Peyer's patch (tissue), 4 donors: ENCODE data around the gene DND1.

ENCODE experiments used
- POLR2A ChIP-seq, 2 donors: fragments of 450-650 bp; IDR thresholded peaks; one replicate each; pipeline ENCODE4 v1.5.1; 2017; ENCODE audit warnings: antibody characterized with exemption in 2 of 2, mild to moderate bottlenecking in 2 of 2, moderate library complexity in 2 of 2
- TF ChIP-seq, protein P1 (sequence below), 6 experiments: fragments of 450-650 bp in 4 of 6; fragments of 200-600 bp in 2 of 6; sonication (generic) in 1 of 6; IDR thresholded peaks; one replicate each; pipeline ENCODE4 v1.5.1; 2017 to 2019; ENCODE audit warnings: antibody characterized with exemption in 6 of 6, mild to moderate bottlenecking in 3 of 6, moderate library complexity in 1 of 6

DNA sequence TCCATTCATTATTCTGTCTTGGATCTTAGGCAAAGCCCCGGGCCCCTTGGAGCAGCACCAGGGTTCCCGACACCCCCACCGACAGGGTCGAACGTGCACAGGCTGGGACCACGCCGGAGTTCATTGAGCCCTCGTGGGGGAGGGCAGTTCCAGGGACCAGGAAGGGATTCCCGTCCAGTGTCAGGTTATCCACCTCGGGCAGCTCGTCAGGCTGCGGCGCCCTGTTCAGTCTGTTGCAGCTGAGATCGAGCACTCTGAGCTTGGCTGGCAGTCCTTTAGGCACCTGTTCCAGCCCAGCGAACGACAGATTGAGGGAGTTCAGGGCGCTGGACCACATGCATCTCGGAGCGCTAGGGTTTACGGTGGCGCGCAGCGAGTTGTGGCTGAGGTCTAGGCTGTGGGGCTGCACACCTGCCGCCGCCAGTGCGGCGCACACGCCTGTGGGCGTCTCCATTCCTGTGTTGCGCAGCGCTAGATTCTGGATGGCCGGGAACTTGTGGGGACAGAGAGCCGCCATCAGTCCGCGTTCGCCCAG, 41.5 kb downstream of the DND1 start:
- TF ChIP-seq, protein P1, sequence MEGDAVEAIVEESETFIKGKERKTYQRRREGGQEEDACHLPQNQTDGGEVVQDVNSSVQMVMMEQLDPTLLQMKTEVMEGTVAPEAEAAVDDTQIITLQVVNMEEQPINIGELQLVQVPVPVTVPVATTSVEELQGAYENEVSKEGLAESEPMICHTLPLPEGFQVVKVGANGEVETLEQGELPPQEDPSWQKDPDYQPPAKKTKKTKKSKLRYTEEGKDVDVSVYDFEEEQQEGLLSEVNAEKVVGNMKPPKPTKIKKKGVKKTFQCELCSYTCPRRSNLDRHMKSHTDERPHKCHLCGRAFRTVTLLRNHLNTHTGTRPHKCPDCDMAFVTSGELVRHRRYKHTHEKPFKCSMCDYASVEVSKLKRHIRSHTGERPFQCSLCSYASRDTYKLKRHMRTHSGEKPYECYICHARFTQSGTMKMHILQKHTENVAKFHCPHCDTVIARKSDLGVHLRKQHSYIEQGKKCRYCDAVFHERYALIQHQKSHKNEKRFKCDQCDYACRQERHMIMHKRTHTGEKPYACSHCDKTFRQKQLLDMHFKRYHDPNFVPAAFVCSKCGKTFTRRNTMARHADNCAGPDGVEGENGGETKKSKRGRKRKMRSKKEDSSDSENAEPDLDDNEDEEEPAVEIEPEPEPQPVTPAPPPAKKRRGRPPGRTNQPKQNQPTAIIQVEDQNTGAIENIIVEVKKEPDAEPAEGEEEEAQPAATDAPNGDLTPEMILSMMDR (IDR thresholded peaks at IDR 0.05), result no peak
- no peak for TF ChIP-seq POLR2A (IDR thresholded peaks at IDR 0.05)
